CD4-positive, alpha-beta T cell treated with Interleukin-15 for 4 hours (primary cell): ENCODE data around the gene HLA-C.
A peak's percentile ranks its signal among the peaks of the same experiment; 100 is the strongest.
"Not testable (repeated sequence)": the region's sequence is repeated elsewhere in the genome, so short reads cannot be mapped to it uniquely, and the experiment has no call there.

Experiments
- DNase-seq: peaks from one replicate; pipeline ENCODE4 v3.0.0-alpha.2; 2020; ENCODE audit warnings: low spot score

Gene HLA-C

GRCh38 chr6:31271641-31272357, at the start of gene HLA-C:
Gene HLA-C, minus strand, starts transcription at chr6:31272092. Its CDS starts 21 bp downstream, at chr6:31272071.
- DNase-seq = peak; percentile 96

GRCh38 chr6:31321005-31321707, 49.3 kb upstream of the HLA-C start:
- no peak for DNase-seq

- no peak for DNase-seq
Observed at GRCh38 chr6:31317036-31317435, 45.1 kb upstream of the HLA-C start.

GRCh38 chr6:31309641-31310040, 37.7 kb upstream of the HLA-C start:
- no peak for DNase-seq

GRCh38 chr6:31308845-31309175, 36.9 kb upstream of the HLA-C start:
- DNase-seq = no peak

- DNase-seq = peak; percentile 56
Observed at GRCh38 chr6:31308050-31308844, 36.4 kb upstream of the HLA-C start.

- DNase-seq = no peak
Observed at GRCh38 chr6:31307669-31308049, 35.8 kb upstream of the HLA-C start.

GRCh38 chr6:31305703-31306219, 33.9 kb upstream of the HLA-C start:
- DNase-seq = no peak

GRCh38 chr6:31304683-31305082, 32.8 kb upstream of the HLA-C start:
- DNase-seq = no peak

GRCh38 chr6:31300797-31301196, 28.9 kb upstream of the HLA-C start:
- DNase-seq = no peak

GRCh38 chr6:31299947-31300346, 28.1 kb upstream of the HLA-C start:
- no peak for DNase-seq

GRCh38 chr6:31299511-31299910, 27.6 kb upstream of the HLA-C start:
- DNase-seq = no peak

GRCh38 chr6:31294056-31294455, 22.2 kb upstream of the HLA-C start:
- DNase-seq = no peak

- DNase-seq = no peak
Observed at GRCh38 chr6:31293343-31293742, 21.5 kb upstream of the HLA-C start.

GRCh38 chr6:31289788-31290187, 17.9 kb upstream of the HLA-C start:
- no peak for DNase-seq

- DNase-seq = no peak
Observed at GRCh38 chr6:31287619-31288018, 15.7 kb upstream of the HLA-C start.

GRCh38 chr6:31285982-31286381, 14.1 kb upstream of the HLA-C start:
- DNase-seq = no peak

- DNase-seq = no peak
Observed at GRCh38 chr6:31285486-31285885, 13.6 kb upstream of the HLA-C start.

GRCh38 chr6:31279647-31280046, 7.8 kb upstream of the HLA-C start:
- not testable (repeated sequence) for DNase-seq

GRCh38 chr6:31272836-31273626, 1.1 kb upstream of the HLA-C start:
- DNase-seq = peak; percentile 30

GRCh38 chr6:31272436-31272835, 544 bp upstream of the HLA-C start:
- DNase-seq = peak; percentile 18
